GM23338 (cell line): ENCODE results near the gene GBF1. TPM values are rescaled to one million over a fixed set of nuclear protein-coding genes. Genes with fewer than 3 reads are reported as not detected.

Experiments
- ATAC-seq: fragments of 200-7000 bp; cut with Tn5 transposase; 3 replicates; pipeline ENCODE4 v1.9.1; 2020
- DNase-seq: peaks from one replicate; pipeline ENCODE4 v3.0.0-alpha.2; 2015; ENCODE audit warnings: low spot score
- H2AFZ ChIP-seq: fragments of 200-600 bp; sonication (generic); 2 replicates; pipeline ENCODE4 v1.8.0; 2016; ENCODE audit warnings: antibody characterized with exemption, mild to moderate bottlenecking, moderate library complexity
- H3F3A ChIP-seq: fragments of 200-600 bp; sonication (generic); replicated peaks from 2 replicates; pipeline ENCODE4 v1.8.0; 2017; ENCODE audit warnings: antibody characterized with exemption, mixed run types, low read depth
- H3K27ac ChIP-seq: fragments of 200-600 bp; sonication (generic); 2 replicates; pipeline ENCODE4 v1.6.1; 2016; ENCODE audit warnings: low read depth
- H3K27me3 ChIP-seq: fragments of 200-600 bp; sonication (generic); 2 replicates; pipeline ENCODE4 v1.8.0; 2016; ENCODE audit warnings: mild to moderate bottlenecking, mixed run types, moderate library complexity; ENCODE audit not compliant: insufficient read depth
- H3K36me3 ChIP-seq: fragments of 200-600 bp; sonication (generic); 2 replicates; pipeline ENCODE4 v1.8.0; 2016; ENCODE audit warnings: mild to moderate bottlenecking; ENCODE audit not compliant: insufficient read depth
- H3K4me1 ChIP-seq: fragments of 200-600 bp; sonication (generic); 2 replicates; pipeline ENCODE4 v1.8.0; 2016; ENCODE audit warnings: mild to moderate bottlenecking, moderate library complexity; ENCODE audit not compliant: insufficient read depth
- H3K4me2 ChIP-seq: fragments of 200-600 bp; sonication (generic); 2 replicates; pipeline ENCODE4 v1.7.1; 2017; ENCODE audit warnings: mixed run types
- H3K4me3 ChIP-seq: fragments of 200-600 bp; sonication (generic); 2 replicates; pipeline ENCODE4 v1.6.1; 2016; ENCODE audit warnings: mixed run types
- H3K79me2 ChIP-seq: fragments of 200-600 bp; sonication (generic); replicated peaks from 2 replicates; pipeline ENCODE4 v1.8.0; 2017; ENCODE audit warnings: mild to moderate bottlenecking; ENCODE audit not compliant: insufficient read depth
- H3K9me2 ChIP-seq: fragments of 200-600 bp; sonication (generic); 2 replicates; pipeline ENCODE4 v1.8.0; 2017; ENCODE audit not compliant: insufficient read depth
- H4K20me1 ChIP-seq: fragments of 200-600 bp; sonication (generic); replicated peaks from 2 replicates; pipeline ENCODE4 v1.8.0; 2017; ENCODE audit warnings: mild to moderate bottlenecking; ENCODE audit not compliant: insufficient read depth
- H3K27ac Mint-ChIP-seq: 2 replicates; pipeline ENCODE4 v1.8.0; 2020; ENCODE audit warnings: inconsistent platforms, mild to moderate bottlenecking, moderate library complexity, mixed read lengths
- H3K27me3 Mint-ChIP-seq: 3 replicates; pipeline ENCODE4 v1.8.0; 2022; ENCODE audit warnings: low read depth, mild to moderate bottlenecking, moderate library complexity, mixed read lengths, inconsistent platforms; ENCODE audit not compliant: insufficient read depth, poor library complexity
- H3K36me3 Mint-ChIP-seq: 3 replicates; pipeline ENCODE4 v1.8.0; 2021; ENCODE audit warnings: low read depth, mild to moderate bottlenecking, inconsistent platforms, moderate library complexity, mixed read lengths
- H3K4me1 Mint-ChIP-seq: 3 replicates; pipeline ENCODE4 v1.8.0; 2020; ENCODE audit warnings: mild to moderate bottlenecking, inconsistent platforms, mixed read lengths
- H3K4me3 Mint-ChIP-seq: 3 replicates; pipeline ENCODE4 v1.8.0; 2021; ENCODE audit warnings: moderate library complexity, mild to moderate bottlenecking, inconsistent platforms, mixed read lengths
- H3K9me3 Mint-ChIP-seq: 3 replicates; pipeline ENCODE4 v1.8.0; 2020; ENCODE audit warnings: moderate library complexity, mild to moderate bottlenecking, inconsistent platforms, mixed read lengths
- CREB1 ChIP-seq: fragments of 250-450 bp; sonication (Bioruptor Pico); IDR thresholded peaks from 2 replicates; pipeline ENCODE4 v1.5.0; 2020; ENCODE audit warnings: low read depth, mild to moderate bottlenecking, moderate library complexity
- CTCF ChIP-seq, 2 experiments: fragments of 200-600 bp in 1 of 2; sonication (generic) in 1 of 2; conservative IDR thresholded peaks; 2 replicates each; pipeline versions ENCODE4 v1.5.1 to v1.6.1; 2016 to 2017; ENCODE audit warnings: antibody characterized with exemption in 2 of 2, low read depth in 2 of 2, mild to moderate bottlenecking in 2 of 2, moderate library complexity in 1 of 2
- EZH2 ChIP-seq: fragments of 200-600 bp; sonication (generic); IDR thresholded peaks from one replicate; pipeline ENCODE4 v1.8.0; 2017; ENCODE audit warnings: antibody characterized with exemption, mild to moderate bottlenecking, low read depth; ENCODE audit not compliant: unreplicated experiment
- EZH2phosphoT487 ChIP-seq: fragments of 200-600 bp; sonication (generic); IDR thresholded peaks from one replicate; pipeline ENCODE4 v1.8.1; 2018; ENCODE audit warnings: antibody characterized with exemption; ENCODE audit not compliant: unreplicated experiment
- JUNB ChIP-seq: IDR thresholded peaks from one replicate; pipeline ENCODE4 v1.6.1; 2016; ENCODE audit warnings: antibody characterized with exemption; ENCODE audit not compliant: unreplicated experiment
- NANOG ChIP-seq: IDR thresholded peaks from 2 replicates; pipeline ENCODE4 v1.6.1; 2016; ENCODE audit warnings: antibody characterized with exemption, borderline replicate concordance
- POLR2AphosphoS5 ChIP-seq: IDR thresholded peaks from 2 replicates; pipeline ENCODE4 v1.6.1; 2016; ENCODE audit warnings: antibody characterized with exemption, low read depth
- STAT1 ChIP-seq: IDR thresholded peaks from one replicate; pipeline ENCODE4 v1.6.1; 2016; ENCODE audit warnings: antibody characterized with exemption; ENCODE audit not compliant: unreplicated experiment
- ZNF114 ChIP-seq: fragments of 250-450 bp; sonication (Bioruptor Pico); IDR thresholded peaks from 2 replicates; pipeline ENCODE4 v1.5.0; 2020; ENCODE audit warnings: mild to moderate bottlenecking, moderate library complexity
- ZNF331 ChIP-seq: fragments of 250-450 bp; sonication (Bioruptor Pico); IDR thresholded peaks from 2 replicates; pipeline ENCODE4 v1.5.0; 2020; ENCODE audit warnings: low read depth, mild to moderate bottlenecking, moderate library complexity
- ZNF462 ChIP-seq: fragments of 250-450 bp; sonication (Bioruptor Pico); IDR thresholded peaks from 2 replicates; pipeline ENCODE4 v1.5.0; 2020; ENCODE audit warnings: mild to moderate bottlenecking, moderate library complexity
- polyA plus RNA-seq: library from polyadenylated mRNA; unstranded; fragments of >200 nt; fragmentation: Nextera tagmentation; extraction: Ambion mirVana; gene quantifications from 2 replicates; pipeline ENCODE4 v1.2.1, GENCODE V29; 2016
- total RNA-seq: library from RNA; depleted of rRNA; stranded (reverse); fragments of >200 nt; shearing (Covaris generic); gene quantifications from 2 replicates; pipeline ENCODE4 v1.2.3, GENCODE V29; 2014
- TF ChIP-seq, protein P1 (sequence below): IDR thresholded peaks from 2 replicates; pipeline ENCODE4 v1.6.1; 2016; ENCODE audit warnings: antibody characterized with exemption
- TF ChIP-seq, protein P2 (sequence below): IDR thresholded peaks from one replicate; pipeline ENCODE4 v1.6.1; 2018; ENCODE audit warnings: antibody characterized with exemption; ENCODE audit not compliant: unreplicated experiment

Gene GBF1
- total and polyA plus RNA-seq, 2 experiments from 2014 or later: 6.5 to 27.2 TPM

- peaks cover 98% of the 10 kb centered on the region for H3K27me3 ChIP-seq
- Mint-ChIP-seq H3K27me3 (peaks cover 86% of the 10 kb centered on the region), H3K36me3 (no peaks in the 10 kb centered on the region; the same call in 2 of the 3 replicates)
These were observed 7.5 kb upstream of the GBF1 start for GRCh38 chr10:102237711-102238252.

More at GRCh38 chr10:102237711-102238252, 7.5 kb upstream of the GBF1 start:
- Histone ChIP-seq H2AFZ (no peak overlapping the region), H3K27ac (no peak overlapping the region), H3K4me2 (no peak overlapping the region), H4K20me1 (no peaks in the 10 kb centered on the region; the same call in 1 of the 2 replicates), H3K4me1 (no peaks in the 10 kb centered on the region; the same call in 1 of the 2 replicates), H3K79me2 (no peaks in the 10 kb centered on the region), H3K9me2 (no peaks in the 10 kb centered on the region), H3F3A (no peaks in the 10 kb centered on the region), H3K36me3 (no peaks in the 10 kb centered on the region), H3K4me3 (no peak overlapping the region)
- Mint-ChIP-seq H3K4me3 (no peak overlapping the region), H3K9me3 (no peaks in the 10 kb centered on the region), H3K4me1 (peaks cover 19% of the 10 kb centered on the region), H3K27ac (no peak overlapping the region)
- TF ChIP-seq EZH2phosphoT487 (no peak), CREB1 (no peak), NANOG (no peak), EZH2 (no peak), JUNB (no peak), CTCF (conservative IDR thresholded peaks at IDR 0.05; ENCODE audit: low read depth in 2 of 2) (no peak), ZNF462 (CRISPR knock-in tag) (no peak), STAT1 (no peak), POLR2AphosphoS5 (no peak), ZNF331 (CRISPR knock-in tag) (no peak), ZNF114 (CRISPR knock-in tag) (no peak)
- TF ChIP-seq, protein P1, sequence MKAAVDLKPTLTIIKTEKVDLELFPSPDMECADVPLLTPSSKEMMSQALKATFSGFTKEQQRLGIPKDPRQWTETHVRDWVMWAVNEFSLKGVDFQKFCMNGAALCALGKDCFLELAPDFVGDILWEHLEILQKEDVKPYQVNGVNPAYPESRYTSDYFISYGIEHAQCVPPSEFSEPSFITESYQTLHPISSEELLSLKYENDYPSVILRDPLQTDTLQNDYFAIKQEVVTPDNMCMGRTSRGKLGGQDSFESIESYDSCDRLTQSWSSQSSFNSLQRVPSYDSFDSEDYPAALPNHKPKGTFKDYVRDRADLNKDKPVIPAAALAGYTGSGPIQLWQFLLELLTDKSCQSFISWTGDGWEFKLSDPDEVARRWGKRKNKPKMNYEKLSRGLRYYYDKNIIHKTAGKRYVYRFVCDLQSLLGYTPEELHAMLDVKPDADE: no peak
- TF ChIP-seq, protein P2, sequence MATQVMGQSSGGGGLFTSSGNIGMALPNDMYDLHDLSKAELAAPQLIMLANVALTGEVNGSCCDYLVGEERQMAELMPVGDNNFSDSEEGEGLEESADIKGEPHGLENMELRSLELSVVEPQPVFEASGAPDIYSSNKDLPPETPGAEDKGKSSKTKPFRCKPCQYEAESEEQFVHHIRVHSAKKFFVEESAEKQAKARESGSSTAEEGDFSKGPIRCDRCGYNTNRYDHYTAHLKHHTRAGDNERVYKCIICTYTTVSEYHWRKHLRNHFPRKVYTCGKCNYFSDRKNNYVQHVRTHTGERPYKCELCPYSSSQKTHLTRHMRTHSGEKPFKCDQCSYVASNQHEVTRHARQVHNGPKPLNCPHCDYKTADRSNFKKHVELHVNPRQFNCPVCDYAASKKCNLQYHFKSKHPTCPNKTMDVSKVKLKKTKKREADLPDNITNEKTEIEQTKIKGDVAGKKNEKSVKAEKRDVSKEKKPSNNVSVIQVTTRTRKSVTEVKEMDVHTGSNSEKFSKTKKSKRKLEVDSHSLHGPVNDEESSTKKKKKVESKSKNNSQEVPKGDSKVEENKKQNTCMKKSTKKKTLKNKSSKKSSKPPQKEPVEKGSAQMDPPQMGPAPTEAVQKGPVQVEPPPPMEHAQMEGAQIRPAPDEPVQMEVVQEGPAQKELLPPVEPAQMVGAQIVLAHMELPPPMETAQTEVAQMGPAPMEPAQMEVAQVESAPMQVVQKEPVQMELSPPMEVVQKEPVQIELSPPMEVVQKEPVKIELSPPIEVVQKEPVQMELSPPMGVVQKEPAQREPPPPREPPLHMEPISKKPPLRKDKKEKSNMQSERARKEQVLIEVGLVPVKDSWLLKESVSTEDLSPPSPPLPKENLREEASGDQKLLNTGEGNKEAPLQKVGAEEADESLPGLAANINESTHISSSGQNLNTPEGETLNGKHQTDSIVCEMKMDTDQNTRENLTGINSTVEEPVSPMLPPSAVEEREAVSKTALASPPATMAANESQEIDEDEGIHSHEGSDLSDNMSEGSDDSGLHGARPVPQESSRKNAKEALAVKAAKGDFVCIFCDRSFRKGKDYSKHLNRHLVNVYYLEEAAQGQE: no peak
- DNase-seq (no peak), ATAC-seq (no peak)
